ENCODE data around the gene SLC2A6.

DNA sequence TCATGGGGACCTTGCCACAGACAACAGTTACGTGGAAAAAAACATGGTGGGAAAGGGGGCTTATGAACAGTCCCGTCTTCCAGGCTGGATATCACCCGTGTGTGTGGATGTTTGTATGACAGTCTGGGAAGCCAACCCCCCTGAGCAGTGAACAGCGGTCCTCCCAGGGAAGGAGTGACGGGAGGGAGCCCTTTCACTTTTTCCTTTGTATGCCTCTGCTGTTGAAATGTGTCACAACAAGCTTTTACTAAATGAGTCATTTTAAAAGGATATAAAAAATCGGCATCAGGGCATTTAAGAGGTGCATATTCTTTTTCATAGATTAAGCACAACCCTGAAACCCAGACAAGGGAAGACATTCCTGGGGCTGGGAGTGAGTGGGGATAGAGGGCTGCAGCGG lies 40.8 kb upstream of the SLC2A6 start:
- no peak for TF ChIP-seq RFX5 (IDR thresholded peaks at IDR 0.05; ENCODE audit: low read depth, low read length)
- TF ChIP-seq JUND (IDR thresholded peaks at IDR 0.05; ENCODE audit: low read depth, low read length): no peak
- no peak for TF ChIP-seq NBN (IDR thresholded peaks at IDR 0.05)
- no peak for TF ChIP-seq FOS (IDR thresholded peaks at IDR 0.05; ENCODE audit: borderline replicate concordance, extremely low read depth, insufficient read length)
- TF ChIP-seq POLR2AphosphoS5 (IDR thresholded peaks at IDR 0.05; ENCODE audit: low read length): no peak
- TF ChIP-seq ZZZ3 (IDR thresholded peaks at IDR 0.05; ENCODE audit: control insufficient read depth, insufficient read length, low read depth): no peak
- TF ChIP-seq, protein P1, sequence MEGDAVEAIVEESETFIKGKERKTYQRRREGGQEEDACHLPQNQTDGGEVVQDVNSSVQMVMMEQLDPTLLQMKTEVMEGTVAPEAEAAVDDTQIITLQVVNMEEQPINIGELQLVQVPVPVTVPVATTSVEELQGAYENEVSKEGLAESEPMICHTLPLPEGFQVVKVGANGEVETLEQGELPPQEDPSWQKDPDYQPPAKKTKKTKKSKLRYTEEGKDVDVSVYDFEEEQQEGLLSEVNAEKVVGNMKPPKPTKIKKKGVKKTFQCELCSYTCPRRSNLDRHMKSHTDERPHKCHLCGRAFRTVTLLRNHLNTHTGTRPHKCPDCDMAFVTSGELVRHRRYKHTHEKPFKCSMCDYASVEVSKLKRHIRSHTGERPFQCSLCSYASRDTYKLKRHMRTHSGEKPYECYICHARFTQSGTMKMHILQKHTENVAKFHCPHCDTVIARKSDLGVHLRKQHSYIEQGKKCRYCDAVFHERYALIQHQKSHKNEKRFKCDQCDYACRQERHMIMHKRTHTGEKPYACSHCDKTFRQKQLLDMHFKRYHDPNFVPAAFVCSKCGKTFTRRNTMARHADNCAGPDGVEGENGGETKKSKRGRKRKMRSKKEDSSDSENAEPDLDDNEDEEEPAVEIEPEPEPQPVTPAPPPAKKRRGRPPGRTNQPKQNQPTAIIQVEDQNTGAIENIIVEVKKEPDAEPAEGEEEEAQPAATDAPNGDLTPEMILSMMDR (IDR thresholded peaks at IDR 0.05 in 2 of 3, conservative IDR thresholded peaks at IDR 0.05 in 1 of 3; ENCODE audit: control insufficient read depth in 2 of 3, extremely low read depth in 1 of 3, insufficient read depth in 1 of 3, low read depth in 3 of 3, low read length in 3 of 3): no peak
- TF ChIP-seq EZH2 (IDR thresholded peaks at IDR 0.05; ENCODE audit: borderline replicate concordance, control insufficient read depth, low read depth, low read length): no peak
- TF ChIP-seq CBX3 (IDR thresholded peaks at IDR 0.05; ENCODE audit: borderline replicate concordance, low read depth): no peak
- TF ChIP-seq, protein P2, sequence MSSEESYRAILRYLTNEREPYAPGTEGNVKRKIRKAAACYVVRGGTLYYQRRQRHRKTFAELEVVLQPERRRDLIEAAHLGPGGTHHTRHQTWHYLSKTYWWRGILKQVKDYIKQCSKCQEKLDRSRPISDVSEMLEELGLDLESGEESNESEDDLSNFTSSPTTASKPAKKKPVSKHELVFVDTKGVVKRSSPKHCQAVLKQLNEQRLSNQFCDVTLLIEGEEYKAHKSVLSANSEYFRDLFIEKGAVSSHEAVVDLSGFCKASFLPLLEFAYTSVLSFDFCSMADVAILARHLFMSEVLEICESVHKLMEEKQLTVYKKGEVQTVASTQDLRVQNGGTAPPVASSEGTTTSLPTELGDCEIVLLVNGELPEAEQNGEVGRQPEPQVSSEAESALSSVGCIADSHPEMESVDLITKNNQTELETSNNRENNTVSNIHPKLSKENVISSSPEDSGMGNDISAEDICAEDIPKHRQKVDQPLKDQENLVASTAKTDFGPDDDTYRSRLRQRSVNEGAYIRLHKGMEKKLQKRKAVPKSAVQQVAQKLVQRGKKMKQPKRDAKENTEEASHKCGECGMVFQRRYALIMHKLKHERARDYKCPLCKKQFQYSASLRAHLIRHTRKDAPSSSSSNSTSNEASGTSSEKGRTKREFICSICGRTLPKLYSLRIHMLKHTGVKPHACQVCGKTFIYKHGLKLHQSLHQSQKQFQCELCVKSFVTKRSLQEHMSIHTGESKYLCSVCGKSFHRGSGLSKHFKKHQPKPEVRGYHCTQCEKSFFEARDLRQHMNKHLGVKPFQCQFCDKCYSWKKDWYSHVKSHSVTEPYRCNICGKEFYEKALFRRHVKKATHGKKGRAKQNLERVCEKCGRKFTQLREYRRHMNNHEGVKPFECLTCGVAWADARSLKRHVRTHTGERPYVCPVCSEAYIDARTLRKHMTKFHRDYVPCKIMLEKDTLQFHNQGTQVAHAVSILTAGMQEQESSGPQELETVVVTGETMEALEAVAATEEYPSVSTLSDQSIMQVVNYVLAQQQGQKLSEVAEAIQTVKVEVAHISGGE (CRISPR knock-in tag; IDR thresholded peaks at IDR 0.05): no peak
- TF ChIP-seq BHLHE40 (IDR thresholded peaks at IDR 0.05; ENCODE audit: borderline replicate concordance in 1 of 2, low read depth in 2 of 2, low read length in 1 of 2): no peak
- no peak for TF ChIP-seq GATAD2B (conservative IDR thresholded peaks at IDR 0.05; ENCODE audit: low read depth)
- no peak for TF ChIP-seq ESRRA (IDR thresholded peaks at IDR 0.05; ENCODE audit: low read length)
